Neural crest cell (in vitro differentiated cells): ENCODE data around the gene LIMCH1. TPM values are rescaled to one million over a fixed set of nuclear protein-coding genes. Genes with fewer than 3 reads are reported as not detected.

Experiments
- DNase-seq: peaks from one replicate; pipeline ENCODE4 v3.0.0; 2021; ENCODE audit warnings: low read depth, mixed read lengths, low spot score
- H3K27ac Mint-ChIP-seq: one replicate; pipeline ENCODE4 v1.8.0; 2021; ENCODE audit warnings: mild to moderate bottlenecking, mixed read lengths; ENCODE audit not compliant: unreplicated experiment
- H3K27me3 Mint-ChIP-seq: 2 replicates; pipeline ENCODE4 v1.8.0; 2021; ENCODE audit warnings: low read depth, mild to moderate bottlenecking, mixed read lengths
- H3K36me3 Mint-ChIP-seq: 2 replicates; pipeline ENCODE4 v1.8.0; 2021; ENCODE audit warnings: low read depth, mild to moderate bottlenecking, mixed read lengths
- H3K4me1 Mint-ChIP-seq: 2 replicates; pipeline ENCODE4 v1.8.0; 2021; ENCODE audit warnings: mixed read lengths
- H3K4me3 Mint-ChIP-seq: one replicate; pipeline ENCODE4 v1.8.0; 2021; ENCODE audit warnings: mild to moderate bottlenecking, mixed read lengths
- H3K9me3 Mint-ChIP-seq: 2 replicates; pipeline ENCODE4 v1.8.0; 2021; ENCODE audit warnings: mixed read lengths
- CTCF ChIP-seq: fragments of 200-600 bp; sonication (generic); conservative IDR thresholded peaks from 2 replicates; pipeline ENCODE4 v1.5.0; 2021; ENCODE audit warnings: antibody characterized with exemption, mild to moderate bottlenecking
- total RNA-seq: library from RNA; stranded (reverse); gene quantifications from 2 replicates; pipeline ENCODE4 v1.2.1, GENCODE V29; 2021

Gene LIMCH1
- total RNA-seq, 1 donor from 2014 or later = 17.3 TPM

- Mint-ChIP-seq H3K4me3 (no peak overlapping the region), H3K36me3 (no peaks in the 10 kb centered on the region), H3K27me3 (no peaks in the 10 kb centered on the region), H3K27ac (no peak overlapping the region), H3K9me3 (no peaks in the 10 kb centered on the region), H3K4me1 (peaks cover 23% of the 10 kb centered on the region)
- TF ChIP-seq CTCF = no peak
- DNase-seq = no peak
Measured at GRCh38 chr4:41530741-41531140, 7.2 kb upstream of the LIMCH1 start.

- Mint-ChIP-seq H3K9me3 (no peaks in the 10 kb centered on the region), H3K27ac (no peak overlapping the region), H3K4me1 (peaks cover 22% of the 10 kb centered on the region), H3K27me3 (no peaks in the 10 kb centered on the region), H3K4me3 (no peak overlapping the region), H3K36me3 (no peaks in the 10 kb centered on the region)
- DNase-seq = no peak
- no peak for TF ChIP-seq CTCF
Measured at GRCh38 chr4:41532336-41532735, 5.6 kb upstream of the LIMCH1 start.

GRCh38 chr4:41532882-41533281 lies 5.1 kb upstream of the LIMCH1 start:
- Mint-ChIP-seq H3K9me3 (no peaks in the 10 kb centered on the region), H3K27ac (no peak overlapping the region), H3K4me3 (no peak overlapping the region), H3K4me1 (peaks cover 22% of the 10 kb centered on the region), H3K27me3 (no peaks in the 10 kb centered on the region), H3K36me3 (no peaks in the 10 kb centered on the region)
- no peak for DNase-seq
- TF ChIP-seq CTCF = no peak

GRCh38 chr4:41533680-41534079 lies 4.3 kb upstream of the LIMCH1 start:
- H3K9me3 Mint-ChIP-seq = no peaks in the 10 kb centered on the region
- H3K4me1 Mint-ChIP-seq = peaks cover 22% of the 10 kb centered on the region
- no peak overlapping the region for H3K27ac Mint-ChIP-seq
- DNase-seq = no peak
- H3K27me3 Mint-ChIP-seq = no peaks in the 10 kb centered on the region
- no peak for TF ChIP-seq CTCF
- no peaks in the 10 kb centered on the region for H3K36me3 Mint-ChIP-seq
- H3K4me3 Mint-ChIP-seq = no peak overlapping the region

DNA sequence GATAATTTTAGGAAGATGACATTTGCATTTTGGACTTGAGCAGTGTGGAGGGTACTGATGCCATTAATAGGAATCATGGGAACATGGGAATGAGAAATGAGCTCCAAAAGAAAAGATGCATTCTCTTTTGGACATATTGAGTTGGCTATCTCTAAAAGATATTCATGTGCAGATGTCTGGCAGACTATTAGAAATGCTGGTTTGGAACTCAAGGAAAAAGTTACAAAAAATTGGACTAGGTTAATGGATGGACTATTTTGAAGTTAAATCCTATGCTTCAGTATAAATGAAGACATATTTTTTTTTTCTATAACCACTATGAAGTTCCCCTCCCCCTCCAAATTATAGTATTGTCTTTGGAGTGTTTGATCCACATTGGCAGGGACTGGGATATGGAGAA lies 3.6 kb upstream of the LIMCH1 start:
- Mint-ChIP-seq H3K27me3 (no peaks in the 10 kb centered on the region), H3K27ac (no peak overlapping the region)
- no peak for TF ChIP-seq CTCF

DNA sequence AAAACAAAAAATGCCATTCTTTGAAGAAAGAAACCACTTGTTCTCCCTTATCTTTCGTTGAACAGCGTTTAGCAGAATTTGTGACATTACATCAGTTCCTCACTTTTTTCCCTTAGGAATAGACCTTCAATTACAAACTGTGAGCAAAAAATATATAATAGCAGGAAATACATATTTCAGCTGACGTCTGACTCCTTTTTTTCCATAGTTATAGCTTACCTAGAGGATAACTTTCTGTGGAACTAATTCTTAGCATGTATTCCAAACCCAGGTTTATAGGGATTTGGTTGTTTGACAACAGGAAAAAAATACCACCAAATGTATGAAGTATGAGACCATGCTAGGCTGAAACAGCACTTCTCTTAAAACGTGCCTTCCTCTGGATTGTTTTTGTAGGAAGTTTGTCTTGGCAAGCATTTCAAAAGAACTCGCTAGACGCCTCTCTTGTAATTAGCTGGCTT lies 2.0 kb upstream of the LIMCH1 start:
- Mint-ChIP-seq H3K4me3 (no peak overlapping the region), H3K9me3 (no peaks in the 10 kb centered on the region), H3K27ac (no peak overlapping the region), H3K4me1 (peaks cover 24% of the 10 kb centered on the region), H3K27me3 (no peaks in the 10 kb centered on the region), H3K36me3 (no peaks in the 10 kb centered on the region)
- DNase-seq = no peak
- no peak for TF ChIP-seq CTCF

More for the DNA sequence above, 3.6 kb upstream of the LIMCH1 start:
- Mint-ChIP-seq H3K9me3 (no peaks in the 10 kb centered on the region), H3K36me3 (no peaks in the 10 kb centered on the region), H3K4me3 (no peak overlapping the region), H3K4me1 (peaks cover 22% of the 10 kb centered on the region)
- no peak for DNase-seq
